Fibroblast of skin of right quadriceps (primary cell): Measurements from ENCODE around the gene FGFR1OP2.
"Not testable (repeated sequence)": the region's sequence is repeated elsewhere in the genome, so short reads cannot be mapped to it uniquely, and the experiment has no call there.

ENCODE experiments used
- DNase-seq: peaks from one replicate; pipeline ENCODE4 v3.0.0-alpha.2; 2013

Gene FGFR1OP2

GRCh38 chr12:26937863-26938700, at the start of gene FGFR1OP2, which contains the start of gene INTS13:
FGFR1OP2 (plus strand) TSS chr12:26938470; CDS start chr12:26954159, 15,689 bp downstream.
INTS13 (minus strand) TSS chr12:26937981; CDS start chr12:26936803, 1,178 bp downstream.
- DNase-seq: peak; percentile 99

GRCh38 chr12:26890784-26891183, 47.5 kb upstream of the FGFR1OP2 start:
- no peak for DNase-seq

GRCh38 chr12:26891704-26892103, 46.6 kb upstream of the FGFR1OP2 start:
- DNase-seq: no peak

- DNase-seq: no peak
These were observed 42.6 kb upstream of the FGFR1OP2 start for GRCh38 chr12:26895672-26896071.

GRCh38 chr12:26896913-26897312, 41.4 kb upstream of the FGFR1OP2 start:
- no peak for DNase-seq

GRCh38 chr12:26903396-26903795, 34.9 kb upstream of the FGFR1OP2 start:
- DNase-seq: not testable (repeated sequence)

GRCh38 chr12:26906024-26906423, 32.2 kb upstream of the FGFR1OP2 start:
- DNase-seq: no peak

GRCh38 chr12:26906704-26907103, 31.6 kb upstream of the FGFR1OP2 start:
- no peak for DNase-seq

- DNase-seq: no peak
These were observed 19.7 kb upstream of the FGFR1OP2 start for GRCh38 chr12:26918321-26919215.

- no peak for DNase-seq
These were observed 19.1 kb upstream of the FGFR1OP2 start for GRCh38 chr12:26919216-26919555.

GRCh38 chr12:26921886-26922285, 16.4 kb upstream of the FGFR1OP2 start:
- DNase-seq: no peak

GRCh38 chr12:26928661-26929060, 9.6 kb upstream of the FGFR1OP2 start:
- no peak for DNase-seq

GRCh38 chr12:26929590-26929989, 8.7 kb upstream of the FGFR1OP2 start:
- no peak for DNase-seq

GRCh38 chr12:26935636-26936378, 2.5 kb upstream of the FGFR1OP2 start:
- DNase-seq: no peak

- DNase-seq: no peak
These were observed 1.5 kb upstream of the FGFR1OP2 start for GRCh38 chr12:26936559-26937442.

- no peak for DNase-seq
These were observed 817 bp upstream of the FGFR1OP2 start for GRCh38 chr12:26937443-26937862.

- DNase-seq: no peak
These were observed 412 bp downstream of the FGFR1OP2 start for GRCh38 chr12:26938701-26939062.

GRCh38 chr12:26939192-26939832, 1.0 kb downstream of the FGFR1OP2 start:
- DNase-seq: no peak

GRCh38 chr12:26939953-26940352, 1.7 kb downstream of the FGFR1OP2 start:
- DNase-seq: no peak

- no peak for DNase-seq
These were observed 2.4 kb downstream of the FGFR1OP2 start for GRCh38 chr12:26940516-26941214.

GRCh38 chr12:26941215-26941594, 2.9 kb downstream of the FGFR1OP2 start:
- DNase-seq: no peak
